Muscle of back (tissue), 11 donors: ENCODE measurements around the gene TUBA3D. TPM values are rescaled to one million over a fixed set of nuclear protein-coding genes. Genes with fewer than 3 reads are reported as not detected.
A peak's percentile ranks its signal among the peaks of the same experiment; 100 is the strongest.
"Not testable (repeated sequence)": the region's sequence is repeated elsewhere in the genome, so short reads cannot be mapped to it uniquely, and the experiment has no call there.

Experiments
- DNase-seq, 3 donors: peaks; one replicate each; pipeline versions ENCODE4 v3.0.0 to v3.0.0-alpha.2; 2013
- polyA plus RNA-seq, 10 donors: library from polyadenylated mRNA; unstranded; fragments of 120-200 nt; gene quantifications; one replicate each; pipeline ENCODE4 v1.2.1, GENCODE V29; 2013; ENCODE audit not compliant: insufficient read length in 10 of 10

Gene TUBA3D
- polyA plus RNA-seq, 10 donors = 0.26 to 1.3 (median 0.80) TPM; not detected in 1

- DNase-seq = not testable (repeated sequence)
These were observed 38.7 kb downstream of the TUBA3D start for GRCh38 chr2:131514408-131515166.

- DNase-seq = not testable (repeated sequence)
These were observed 39.3 kb downstream of the TUBA3D start for GRCh38 chr2:131515235-131515634.

DNA sequence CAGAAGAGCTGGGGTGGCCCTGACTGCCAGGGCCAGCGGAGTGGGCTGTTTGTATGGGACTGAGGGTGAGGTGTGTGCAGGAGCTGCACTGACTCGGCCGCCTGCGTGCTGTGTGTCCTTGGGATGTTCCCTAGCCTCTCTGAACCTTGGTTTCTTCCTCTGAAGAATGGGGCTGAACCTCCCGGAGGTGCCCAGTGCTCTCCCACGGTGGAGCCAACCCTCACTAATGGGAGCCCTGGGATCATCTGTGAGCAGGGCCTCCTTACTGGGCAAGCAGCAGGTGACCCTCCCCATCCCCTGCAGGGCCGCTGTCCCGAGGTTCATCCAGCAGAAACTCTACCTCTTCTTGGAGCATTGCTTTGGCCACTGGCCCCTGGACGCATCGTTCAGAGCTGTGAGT lies 40.1 kb downstream of the TUBA3D start:
- no peak for DNase-seq

DNA sequence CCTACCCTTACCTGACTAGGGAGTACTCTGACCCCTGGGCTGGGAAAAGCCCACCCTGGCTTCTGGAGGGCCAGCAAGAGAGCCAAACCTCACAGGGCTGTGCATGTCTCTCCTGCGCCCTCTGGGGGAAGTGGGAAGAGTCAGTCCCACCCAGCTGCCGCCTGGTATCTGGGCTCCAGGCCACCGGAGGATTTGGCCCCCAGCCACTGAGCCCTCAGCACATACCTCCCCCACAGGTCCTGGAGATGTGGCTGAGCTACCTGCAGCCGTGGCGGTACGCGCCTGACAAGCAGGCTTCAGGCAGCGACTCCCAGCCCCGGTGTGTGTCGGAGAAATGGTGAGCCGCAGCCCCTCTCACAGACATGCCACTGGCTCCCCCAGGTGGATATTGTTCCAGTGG lies 40.7 kb downstream of the TUBA3D start:
- DNase-seq = not testable (repeated sequence)

- no peak for DNase-seq
These were observed 41.4 kb downstream of the TUBA3D start for GRCh38 chr2:131517106-131517831.

DNA sequence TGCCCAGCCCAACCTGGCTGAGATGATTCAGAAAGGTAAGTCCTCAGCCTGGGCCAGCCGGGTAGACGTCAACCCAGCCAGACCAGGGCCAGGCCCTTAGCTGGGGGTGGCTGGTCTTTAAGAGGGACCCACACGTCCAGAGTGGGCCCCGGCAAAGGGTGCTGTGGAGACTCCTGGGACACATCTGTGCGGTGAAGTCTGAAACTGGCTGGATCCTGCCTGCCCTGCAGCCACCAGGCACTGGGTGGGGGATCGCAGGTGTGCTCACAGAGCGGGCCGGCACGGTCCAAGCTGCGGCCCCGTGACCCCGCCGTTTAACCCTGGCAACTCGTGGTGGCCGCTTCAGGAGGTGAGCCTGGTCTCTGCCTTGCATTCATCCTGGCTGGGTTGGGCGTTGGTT lies 41.9 kb downstream of the TUBA3D start:
- DNase-seq = not testable (repeated sequence)

GRCh38 chr2:131518531-131518930 lies 42.6 kb downstream of the TUBA3D start:
- DNase-seq = not testable (repeated sequence)

DNA sequence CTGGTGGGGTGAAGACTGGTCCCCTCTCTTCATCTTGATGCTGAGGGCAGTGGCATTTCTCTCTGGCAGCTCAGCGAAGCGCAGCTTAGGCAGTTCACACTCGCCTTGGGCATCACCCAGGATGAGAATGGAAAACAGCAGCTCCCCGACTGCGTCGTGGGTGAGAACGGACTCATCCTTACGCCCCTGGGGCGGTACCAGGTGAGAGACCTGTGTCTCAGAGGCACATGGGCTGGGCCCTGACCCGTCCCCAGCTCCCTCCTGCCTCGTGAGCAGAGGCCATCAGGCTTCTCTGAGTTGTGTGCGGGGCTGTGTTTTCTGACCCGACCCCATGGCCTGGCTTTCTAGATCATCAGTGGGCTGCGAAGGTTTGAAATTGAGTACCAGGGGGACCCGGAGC lies 43.5 kb downstream of the TUBA3D start:
- DNase-seq = no peak

DNA sequence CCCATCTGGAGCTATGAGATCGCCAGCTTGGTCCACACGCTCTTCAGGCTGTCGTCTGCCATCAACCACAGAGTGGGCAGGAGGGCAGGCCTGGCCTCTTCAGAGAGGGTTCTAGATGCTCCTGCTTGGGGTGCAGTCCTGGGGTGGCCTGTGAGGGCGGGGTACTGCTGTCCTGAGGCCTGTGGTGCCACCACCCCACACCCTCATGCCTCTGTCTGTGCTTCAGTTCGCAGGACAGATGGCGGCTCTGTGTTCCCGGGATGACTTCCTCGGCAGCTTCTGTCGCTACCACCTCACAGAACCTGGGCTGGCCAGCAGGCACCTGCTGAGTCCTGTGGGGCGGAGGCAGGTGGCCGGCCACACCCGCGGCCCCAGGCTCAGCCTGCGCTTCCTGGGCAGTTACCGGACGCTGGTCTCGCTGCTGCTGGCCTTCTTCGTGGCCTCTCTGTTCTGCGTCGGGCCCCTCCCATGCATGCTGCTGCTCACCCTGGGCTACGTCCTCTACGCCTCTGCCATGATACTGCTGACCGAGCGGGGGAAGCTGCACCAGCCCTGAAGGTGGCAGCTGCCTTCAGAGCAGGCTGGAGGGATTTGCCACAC lies 44.1 kb downstream of the TUBA3D start:
- not testable (repeated sequence) for DNase-seq

- DNase-seq = no peak
These were observed 44.6 kb downstream of the TUBA3D start for GRCh38 chr2:131520526-131520925.

GRCh38 chr2:131521524-131521923 lies 45.6 kb downstream of the TUBA3D start:
- DNase-seq = not testable (repeated sequence)

DNA sequence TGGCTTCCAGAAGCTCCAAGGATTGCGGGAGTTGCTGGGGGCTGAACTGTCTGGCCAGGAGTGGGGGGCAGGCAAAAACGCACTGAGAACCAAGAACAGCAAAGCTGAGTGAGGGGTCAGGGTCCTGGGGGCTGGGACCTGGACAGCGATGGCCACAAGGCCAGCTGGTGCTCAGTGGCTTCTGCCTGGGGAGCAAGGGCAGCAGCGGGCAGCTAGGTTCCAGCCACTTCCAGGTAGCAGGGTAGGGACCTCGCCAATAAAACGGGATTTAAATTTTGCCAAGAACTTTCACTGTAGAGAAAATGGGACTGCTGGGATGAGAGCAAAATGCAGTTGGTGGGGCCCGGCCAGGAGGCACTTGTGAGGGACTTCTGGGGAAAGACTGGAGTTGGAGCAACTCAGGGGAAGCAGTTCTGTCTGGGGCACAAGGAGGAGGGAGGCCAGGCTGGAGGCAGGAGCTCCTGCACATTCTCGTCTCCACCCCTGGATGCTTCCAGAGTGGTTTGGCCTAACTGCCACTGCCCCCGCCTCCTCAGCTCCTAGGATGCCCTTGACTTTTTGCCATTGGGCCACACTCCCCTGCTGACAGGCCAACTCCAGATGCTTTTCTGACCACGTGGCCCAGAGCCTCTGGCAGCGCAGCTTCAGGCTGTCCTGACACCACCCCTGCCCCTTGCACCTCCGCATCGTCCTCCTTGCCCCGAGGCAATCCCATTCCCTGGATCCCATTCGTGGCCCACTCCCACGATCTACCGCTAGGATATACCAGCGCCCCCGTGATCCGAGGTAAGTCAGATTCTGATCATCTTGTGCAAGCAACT lies 46.3 kb downstream of the TUBA3D start:
- no peak for DNase-seq

DNA sequence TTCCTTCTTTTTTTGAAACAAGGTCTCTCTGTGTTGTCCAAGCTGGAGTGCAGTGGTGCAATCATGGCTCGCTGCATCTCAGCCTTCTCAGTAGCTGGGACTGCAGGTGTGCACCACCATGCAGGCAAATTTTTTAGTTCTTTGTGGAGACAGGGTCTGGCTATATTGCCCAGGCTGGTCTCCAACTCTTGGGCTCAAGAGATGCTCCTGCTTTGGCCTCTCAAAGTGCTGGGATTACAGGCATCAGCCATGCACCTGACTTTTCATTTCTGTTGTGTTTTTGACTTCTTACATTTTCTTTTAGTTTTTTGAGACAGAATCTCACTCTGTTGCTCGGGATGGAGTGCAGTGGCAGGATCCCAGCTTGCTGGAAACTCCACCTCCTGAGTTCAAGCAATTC lies 49.3 kb downstream of the TUBA3D start:
- not testable (repeated sequence) for DNase-seq

GRCh38 chr2:131527131-131528001 lies 51.4 kb downstream of the TUBA3D start, which contains the start of gene CCDC74A:
Gene CCDC74A (plus strand): TSS chr2:131527888. CDS start chr2:131527971, 83 bp downstream.
- DNase-seq = peak; percentile 19 to 56 (median 34)

GRCh38 chr2:131528981-131529863 lies 53.3 kb downstream of the TUBA3D start:
- DNase-seq = peak in 1 of 3 donors; percentile 16

DNA sequence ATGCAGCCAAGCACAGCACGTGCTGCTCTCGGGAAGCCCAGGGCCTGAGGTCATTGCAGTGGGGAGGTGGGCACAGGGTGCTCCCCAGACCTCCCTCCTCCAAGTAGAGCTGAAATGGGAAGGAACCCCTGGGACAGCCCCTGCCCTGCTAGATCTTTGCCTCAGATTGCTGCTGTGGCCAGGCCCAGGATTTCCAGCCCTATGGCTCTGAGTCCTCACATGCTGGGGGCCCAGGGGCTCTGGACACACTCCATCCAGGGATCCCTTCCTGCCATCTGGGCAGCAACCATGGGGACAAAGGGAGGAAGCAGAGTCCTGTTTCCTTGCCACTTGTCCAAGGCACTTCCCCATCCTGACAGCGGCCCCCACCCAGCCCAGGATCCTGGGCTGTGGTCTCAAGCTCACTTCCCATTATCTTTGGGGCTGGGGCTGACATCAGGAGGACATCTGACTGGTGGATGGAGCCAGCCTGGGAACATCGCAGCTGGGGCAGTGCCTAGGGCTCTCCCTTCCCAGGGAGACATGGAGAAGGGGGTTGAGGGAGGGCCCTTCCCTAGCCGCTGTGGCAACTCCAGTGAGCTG lies 54.0 kb downstream of the TUBA3D start:
- not testable (repeated sequence) for DNase-seq

DNA sequence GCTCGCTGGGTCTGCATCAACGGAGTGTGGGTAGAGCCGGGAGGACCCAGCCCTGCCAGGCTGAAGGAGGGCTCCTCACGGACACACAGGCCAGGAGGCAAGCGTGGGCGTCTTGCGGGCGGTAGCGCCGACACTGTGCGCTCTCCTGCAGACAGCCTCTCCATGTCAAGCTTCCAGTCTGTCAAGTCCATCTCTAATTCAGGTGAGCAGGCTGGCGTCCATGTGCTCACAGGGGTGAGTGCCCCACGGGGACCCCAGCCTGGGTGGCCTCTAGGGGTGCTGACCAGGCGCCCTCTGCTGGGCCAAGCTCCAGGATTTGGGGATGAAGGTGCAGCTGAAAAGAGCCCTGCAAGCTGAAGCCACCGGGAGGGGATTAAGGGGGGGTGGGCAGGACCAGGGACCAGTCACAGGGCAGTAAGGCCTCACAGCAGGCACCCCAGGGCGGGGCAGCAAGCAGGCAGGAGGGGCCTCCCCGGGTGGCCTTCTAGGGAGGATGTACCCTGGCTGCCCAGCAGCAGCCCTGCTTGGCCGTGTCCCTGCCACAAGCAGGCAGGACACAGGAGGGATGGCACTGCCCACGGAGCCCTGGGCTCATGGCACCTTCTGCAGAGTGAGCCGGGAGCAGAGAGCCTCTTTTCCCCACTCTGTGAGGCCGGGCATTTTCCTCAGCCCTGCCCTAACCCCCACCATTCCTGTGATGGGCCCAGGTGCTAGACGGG lies 54.9 kb downstream of the TUBA3D start:
- not testable (repeated sequence) for DNase-seq

- not testable (repeated sequence) for DNase-seq
These were observed 55.7 kb downstream of the TUBA3D start for GRCh38 chr2:131531547-131532185.
